Psoas muscle (tissue), 8 donors: Measurements from ENCODE around the gene EEPD1. TPM values are rescaled to one million over a fixed set of nuclear protein-coding genes. Genes with fewer than 3 reads are reported as not detected.

Experiments used
- ATAC-seq, 4 donors: fragments of 200-7000 bp; cut with Tn5 transposase; one replicate each; pipeline ENCODE4 v1.9.1; 2020; ENCODE audit warnings: moderate library complexity in 3 of 4, mild to moderate bottlenecking in 2 of 4
- DNase-seq, 2 donors: peaks; one replicate each; pipeline ENCODE4 v3.0.0-alpha.2; 2020
- H3K27ac ChIP-seq: fragments of 200-600 bp; one replicate; pipeline ENCODE4 v1.8.0; 2022
- H3K27me3 ChIP-seq, 3 donors: fragments of 200-600 bp in 1 of 3; one replicate each; pipeline versions ENCODE4 v1.6.1 to v1.8.0; 2013 to 2022; ENCODE audit warnings: low read length in 2 of 3, mild to moderate bottlenecking in 2 of 3, moderate library complexity in 1 of 3; ENCODE audit not compliant: insufficient read depth in 3 of 3
- H3K36me3 ChIP-seq, 2 donors: fragments of 200-600 bp in 1 of 2; one replicate each; pipeline versions ENCODE4 v1.6.1 to v1.8.0; 2013 to 2022; ENCODE audit warnings: low read depth in 1 of 2, mild to moderate bottlenecking in 1 of 2, moderate library complexity in 1 of 2; ENCODE audit not compliant: insufficient read depth in 1 of 2
- H3K4me1 ChIP-seq: fragments of 200-600 bp; one replicate; pipeline ENCODE4 v1.8.0; 2022
- H3K4me3 ChIP-seq: fragments of 200-600 bp; one replicate; pipeline ENCODE4 v1.8.0; 2022; ENCODE audit warnings: mild to moderate bottlenecking
- H3K9me3 ChIP-seq: fragments of 200-600 bp; one replicate; pipeline ENCODE4 v1.8.0; 2022
- CTCF ChIP-seq: fragments of 200-600 bp; IDR thresholded peaks from one replicate; pipeline ENCODE4 v1.8.0; 2022; ENCODE audit warnings: antibody characterized with exemption
- WGBS, 3 donors: extraction: QIAGEN DNeasy Blood & Tissue Kit; methylation state at CpG; one replicate each; pipeline versions ENCODE4 v1.1.6 to v1.1.7; 2013; 5-methylcytosine and 5-hydroxymethylcytosine counted together
- intact Hi-C, 2 donors: fragments of 100-400 bp; cut with DNase I; formaldehyde crosslinking; loops; one replicate each; pipeline versions ENCODE4 v1.11.0 to v1.14.2; 2022
- polyA plus RNA-seq, 3 donors: library from polyadenylated mRNA; stranded (reverse); fragments of 200-250 nt; gene quantifications; one replicate each; pipeline ENCODE4 v1.2.3, GENCODE V29; 2013
- total RNA-seq, 4 donors: library from RNA; stranded (reverse); fragmentation: NEBNext Ultra II Directional in 2 of 4; extraction: Animal tissue kit (Norgen Biotek cat#: 25700) in 2 of 4; gene quantifications; one replicate each; pipeline versions ENCODE4 v1.2.1 to v1.2.4, GENCODE V29; 2021 to 2023
- donor health status: healthy with polysubstance abuse.
- donor health status: DM: no; HTN: no; CAD: no; lungs with moderate emphysema.
- donor health status: Bipolar disorder and iron deficiency.
- donor health status: healthy.
- donor health status: DM: yes; HTN: yes; CAD: no.
- donor health status: DM: no; HTN: no; CAD: no.
- donor health status: DM: no; HTN: no; CAD: no.
- donor health status: DM: yes; HTN: yes; CAD: no.

EEPD1 gene
- total and polyA plus RNA-seq, 7 donors: 7.3 to 61.2 (median 45.5) TPM

- ATAC-seq (peak; percentile 53 to 68 (median 60)), DNase-seq (peak; percentile 39 to 40)
- Histone ChIP-seq H3K27me3 (no peaks in the 10 kb centered on the region), H3K4me3 (no peak overlapping the region), H3K36me3 (no peaks in the 10 kb centered on the region), H3K27ac (peak overlapping the region; percentile 69), H3K4me1 (peaks cover 53% of the 10 kb centered on the region), H3K9me3 (no peaks in the 10 kb centered on the region)
- TF ChIP-seq CTCF: no peak
- WGBS, 3 donors: 49 to 62% (median 50%) methylated on average over 23 of the region's 23 CpGs
- intact Hi-C loops: loop anchor here in 1 of 2 donors (5.0 kb wide), 1 partner anchor 67 kb away; no protein-coding TSS in a partner anchor
Measured at GRCh38 chr7:36214608-36215456, 61.8 kb downstream of the EEPD1 start.

- WGBS, 3 donors: 74 to 81% (median 76%) methylated on average over 2 of the region's 2 CpGs
- Histone ChIP-seq H3K4me1 (peaks cover 47% of the 10 kb centered on the region), H3K27me3 (no peaks in the 10 kb centered on the region), H3K27ac (peak overlapping the region; percentile 69), H3K36me3 (no peaks in the 10 kb centered on the region), H3K9me3 (no peaks in the 10 kb centered on the region), H3K4me3 (no peak overlapping the region)
- intact Hi-C loops: no loop called here
- no peak for TF ChIP-seq CTCF
- DNase-seq: no peak
- ATAC-seq: no peak
Measured at GRCh38 chr7:36215457-36215765, 62.4 kb downstream of the EEPD1 start.

GRCh38 chr7:36216063-36216684 is 63.1 kb downstream of the EEPD1 start:
- intact Hi-C loops: no loop called here
- WGBS, 3 donors: 64 to 72% (median 72%) methylated on average over 4 of the region's 4 CpGs
- Histone ChIP-seq H3K9me3 (no peaks in the 10 kb centered on the region), H3K36me3 (no peaks in the 10 kb centered on the region), H3K4me1 (peaks cover 40% of the 10 kb centered on the region), H3K4me3 (no peak overlapping the region), H3K27ac (peak overlapping the region; percentile 69), H3K27me3 (no peaks in the 10 kb centered on the region)
- no peak for TF ChIP-seq CTCF
- DNase-seq (peak in 1 of 2 donors; percentile 45), ATAC-seq (peak; percentile 72 to 90 (median 86))

- intact Hi-C loops: no loop called here
- H3K27ac ChIP-seq: no peak overlapping the region
Measured at GRCh38 chr7:36217211-36217960, 64.3 kb downstream of the EEPD1 start.

More at GRCh38 chr7:36217211-36217960, 64.3 kb downstream of the EEPD1 start:
- Histone ChIP-seq H3K9me3 (no peaks in the 10 kb centered on the region), H3K4me3 (no peak overlapping the region), H3K27me3 (no peaks in the 10 kb centered on the region), H3K36me3 (no peaks in the 10 kb centered on the region), H3K4me1 (peaks cover 37% of the 10 kb centered on the region)
- DNase-seq: no peak
- 89 to 95% (median 94%) methylated on average over 4 of the region's 4 CpGs for WGBS, 3 donors
- no peak for ATAC-seq
- TF ChIP-seq CTCF: no peak
